Measurements from ENCODE around the gene LHX2.

GRCh38 chr9:124052401-124052800 is 40.8 kb downstream of the LHX2 start:
- TF ChIP-seq, protein P1, sequence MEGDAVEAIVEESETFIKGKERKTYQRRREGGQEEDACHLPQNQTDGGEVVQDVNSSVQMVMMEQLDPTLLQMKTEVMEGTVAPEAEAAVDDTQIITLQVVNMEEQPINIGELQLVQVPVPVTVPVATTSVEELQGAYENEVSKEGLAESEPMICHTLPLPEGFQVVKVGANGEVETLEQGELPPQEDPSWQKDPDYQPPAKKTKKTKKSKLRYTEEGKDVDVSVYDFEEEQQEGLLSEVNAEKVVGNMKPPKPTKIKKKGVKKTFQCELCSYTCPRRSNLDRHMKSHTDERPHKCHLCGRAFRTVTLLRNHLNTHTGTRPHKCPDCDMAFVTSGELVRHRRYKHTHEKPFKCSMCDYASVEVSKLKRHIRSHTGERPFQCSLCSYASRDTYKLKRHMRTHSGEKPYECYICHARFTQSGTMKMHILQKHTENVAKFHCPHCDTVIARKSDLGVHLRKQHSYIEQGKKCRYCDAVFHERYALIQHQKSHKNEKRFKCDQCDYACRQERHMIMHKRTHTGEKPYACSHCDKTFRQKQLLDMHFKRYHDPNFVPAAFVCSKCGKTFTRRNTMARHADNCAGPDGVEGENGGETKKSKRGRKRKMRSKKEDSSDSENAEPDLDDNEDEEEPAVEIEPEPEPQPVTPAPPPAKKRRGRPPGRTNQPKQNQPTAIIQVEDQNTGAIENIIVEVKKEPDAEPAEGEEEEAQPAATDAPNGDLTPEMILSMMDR (IDR thresholded peaks at IDR 0.05): no peak
- TF ChIP-seq MAX (IDR thresholded peaks at IDR 0.05; ENCODE audit: low read depth) (no peak), FOXJ3 (CRISPR knock-in tag; IDR thresholded peaks at IDR 0.05) (no peak), POLR2AphosphoS5 (IDR thresholded peaks at IDR 0.05; ENCODE audit: low read depth, low read length) (no peak), RAD21 (IDR thresholded peaks at IDR 0.05; ENCODE audit: low read length) (no peak), RCOR1 (IDR thresholded peaks at IDR 0.05; ENCODE audit: low read length) (no peak), SIN3A (IDR thresholded peaks at IDR 0.05; ENCODE audit: borderline replicate concordance, low read depth, low read length) (no peak), EZH2phosphoT487 (IDR thresholded peaks at IDR 0.05; ENCODE audit: borderline replicate concordance, low read depth) (no peak), TCF12 (IDR thresholded peaks at IDR 0.05) (no peak)
